Ovary (tissue), 9 donors: ENCODE results near the gene WIPF3. TPM values are rescaled to one million over a fixed set of nuclear protein-coding genes. Genes with fewer than 3 reads are reported as not detected.

Experiments used
- DNase-seq, 5 donors: peaks; one replicate each; pipeline ENCODE4 v3.0.0-alpha.2; 2019 to 2020
- H3K27ac ChIP-seq, 2 donors: fragments of 200-600 bp; one replicate each; pipeline versions ENCODE4 v1.5.1 to v1.8.0; 2019 to 2022
- H3K27me3 ChIP-seq: fragments of 200-600 bp; one replicate; pipeline ENCODE4 v1.8.0; 2022
- H3K36me3 ChIP-seq: fragments of 200-600 bp; sonication (generic); one replicate; pipeline ENCODE4 v1.5.1; 2019
- H3K4me1 ChIP-seq: one replicate; pipeline ENCODE4 v1.8.1; 2013; ENCODE audit warnings: mild to moderate bottlenecking, moderate library complexity; ENCODE audit not compliant: insufficient read depth
- H3K4me3 ChIP-seq: fragments of 200-600 bp; sonication (generic); one replicate; pipeline ENCODE4 v1.5.1; 2017
- H3K9me3 ChIP-seq, 2 donors: fragments of 200-600 bp in 1 of 2; sonication (generic) in 1 of 2; one replicate each; pipeline versions ENCODE4 v1.5.1 to v1.8.1; 2013 to 2019; ENCODE audit warnings: mild to moderate bottlenecking in 1 of 2, moderate library complexity in 1 of 2
- EP300 ChIP-seq: sonication (generic); formaldehyde crosslinking; IDR thresholded peaks from one replicate; pipeline ENCODE4 v1.6.1; 2017; ENCODE audit warnings: antibody characterized with exemption
- POLR2A ChIP-seq: fragments of 450-650 bp; IDR thresholded peaks from one replicate; pipeline ENCODE4 v1.6.1; 2017; ENCODE audit warnings: antibody characterized with exemption, mild to moderate bottlenecking, moderate library complexity
- WGBS, 3 donors: extraction: QIAGEN DNeasy Blood & Tissue Kit in 1 of 3; methylation state at CpG; one replicate each; pipeline versions ENCODE4 v1.1.5 to v1.1.7; 2013 to 2017; 5-methylcytosine and 5-hydroxymethylcytosine counted together
- intact Hi-C, 4 donors: fragments of 100-400 bp; cut with DNase I; formaldehyde crosslinking; loops; one replicate each; pipeline versions ENCODE4 v1.11.0 to v1.15.1; 2022 to 2023
- polyA plus RNA-seq, 2 donors: library from polyadenylated mRNA; stranded (reverse); fragments of 200-250 nt in 1 of 2; fragments of 350-450 nt in 1 of 2; fragmentation: Illumina TruSeq in 1 of 2; extraction: RNeasy Lipid Tissue Mini Kit (QIAGEN cat#74804) in 1 of 2; gene quantifications; one replicate each; pipeline ENCODE4 v1.2.3, GENCODE V29; 2013 to 2014
- total RNA-seq, 7 donors: library from RNA; depleted of rRNA in 2 of 7; stranded (reverse); fragments of >200 nt in 2 of 7; fragmentation: NEBNext Ultra II Directional in 3 of 7; extraction: Animal tissue kit (Norgen Biotek cat#: 25700) in 3 of 7; gene quantifications; one replicate each; pipeline versions ENCODE4 v1.1.0 to v1.2.4, GENCODE V29; 2016 to 2023
- TF ChIP-seq, protein P1 (sequence below), 3 donors: fragments of 450-650 bp in 2 of 3; fragments of 200-600 bp in 1 of 3; IDR thresholded peaks; one replicate each; pipeline versions ENCODE4 v1.5.1 to v1.8.0; 2016 to 2022; ENCODE audit warnings: antibody characterized with exemption in 3 of 3, mild to moderate bottlenecking in 1 of 3
- donor health status: DM: no; HTN: no; CAD: no; lungs with moderate emphysema.
- donor health status: DM: no; HTN: no; CAD: no.
- donor health status: Bipolar disorder and iron deficiency.
- donor health status: DM: yes; HTN: yes; CAD: no.
- donor health status: DM: no; HTN: no; CAD: no.
- donor health status: DM: yes; HTN: yes; CAD: no.

The WIPF3 gene
- total and polyA plus RNA-seq, 9 donors: 15.3 to 122 (median 53.3) TPM

DNA sequence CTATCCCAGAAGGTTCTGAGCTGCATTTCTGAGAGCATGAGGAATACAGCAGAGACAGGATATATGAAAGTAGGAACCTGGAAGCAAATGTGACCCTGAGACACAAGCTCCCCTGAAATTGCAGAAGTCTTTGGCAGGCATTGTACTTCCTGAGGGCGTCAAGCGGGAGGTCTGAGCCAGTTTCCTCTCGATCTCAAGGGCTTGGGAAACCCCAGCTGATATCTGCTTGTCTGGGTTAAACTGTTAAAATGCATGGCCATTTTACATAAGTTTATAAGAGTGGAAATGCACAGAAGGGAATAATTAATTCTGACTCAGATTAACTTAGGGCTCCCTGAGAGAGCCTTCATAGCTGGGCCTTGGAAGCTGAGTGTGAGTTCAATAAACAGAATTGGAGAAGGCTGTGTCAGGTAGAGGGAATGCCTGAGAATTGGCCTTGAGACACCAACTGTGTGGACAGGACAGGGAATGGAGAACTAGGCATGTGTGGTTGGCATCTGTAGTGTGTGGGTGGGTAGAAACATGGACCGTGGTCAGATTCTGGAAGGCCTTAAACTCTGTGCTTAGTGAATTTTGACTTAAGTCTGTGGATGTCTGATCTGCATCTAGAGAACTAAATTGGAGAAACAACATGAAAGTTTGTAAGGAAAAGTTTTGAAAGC, 53.3 kb downstream of the WIPF3 start:
- Histone ChIP-seq H3K36me3 (no peaks in the 10 kb centered on the region), H3K9me3 (no peaks in the 10 kb centered on the region)
- intact Hi-C loops: no loop called here

GRCh38 chr7:29860186-29860585, 53.9 kb downstream of the WIPF3 start:
- Histone ChIP-seq H3K36me3 (no peaks in the 10 kb centered on the region), H3K4me1 (peaks cover 20% of the 10 kb centered on the region), H3K27ac (no peak overlapping the region), H3K4me3 (no peak overlapping the region), H3K9me3 (no peaks in the 10 kb centered on the region), H3K27me3 (no peaks in the 10 kb centered on the region)
- 89 to 92% (median 92%) methylated on average over 2 of the region's 2 CpGs for WGBS, 3 donors
- no peak for DNase-seq
- TF ChIP-seq POLR2A (no peak), EP300 (no peak)
- TF ChIP-seq, protein P1, sequence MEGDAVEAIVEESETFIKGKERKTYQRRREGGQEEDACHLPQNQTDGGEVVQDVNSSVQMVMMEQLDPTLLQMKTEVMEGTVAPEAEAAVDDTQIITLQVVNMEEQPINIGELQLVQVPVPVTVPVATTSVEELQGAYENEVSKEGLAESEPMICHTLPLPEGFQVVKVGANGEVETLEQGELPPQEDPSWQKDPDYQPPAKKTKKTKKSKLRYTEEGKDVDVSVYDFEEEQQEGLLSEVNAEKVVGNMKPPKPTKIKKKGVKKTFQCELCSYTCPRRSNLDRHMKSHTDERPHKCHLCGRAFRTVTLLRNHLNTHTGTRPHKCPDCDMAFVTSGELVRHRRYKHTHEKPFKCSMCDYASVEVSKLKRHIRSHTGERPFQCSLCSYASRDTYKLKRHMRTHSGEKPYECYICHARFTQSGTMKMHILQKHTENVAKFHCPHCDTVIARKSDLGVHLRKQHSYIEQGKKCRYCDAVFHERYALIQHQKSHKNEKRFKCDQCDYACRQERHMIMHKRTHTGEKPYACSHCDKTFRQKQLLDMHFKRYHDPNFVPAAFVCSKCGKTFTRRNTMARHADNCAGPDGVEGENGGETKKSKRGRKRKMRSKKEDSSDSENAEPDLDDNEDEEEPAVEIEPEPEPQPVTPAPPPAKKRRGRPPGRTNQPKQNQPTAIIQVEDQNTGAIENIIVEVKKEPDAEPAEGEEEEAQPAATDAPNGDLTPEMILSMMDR (IDR thresholded peaks at IDR 0.05): no peak
- intact Hi-C loops: no loop called here

More for the DNA sequence above, 53.3 kb downstream of the WIPF3 start:
- Histone ChIP-seq H3K4me3 (no peak overlapping the region), H3K27ac (no peak overlapping the region), H3K4me1 (peaks cover 19% of the 10 kb centered on the region), H3K27me3 (no peaks in the 10 kb centered on the region)
- TF ChIP-seq, protein P1 (IDR thresholded peaks at IDR 0.05): no peak
- TF ChIP-seq EP300: no peak
- TF ChIP-seq POLR2A: no peak
- no peak for DNase-seq
- WGBS, 3 donors: 20 to 57% (median 41%) methylated on average over 4 of the region's 4 CpGs

- H3K9me3 ChIP-seq: no peaks in the 10 kb centered on the region
- H3K4me1 ChIP-seq: peaks cover 30% of the 10 kb centered on the region
- TF ChIP-seq, protein P1 (IDR thresholded peaks at IDR 0.05): no peak
- TF ChIP-seq EP300 (no peak), POLR2A (no peak)
- DNase-seq: no peak
- H3K36me3 ChIP-seq: no peaks in the 10 kb centered on the region
- no peaks in the 10 kb centered on the region for H3K27me3 ChIP-seq
- 80 to 94% (median 91%) methylated on average over 3 of the region's 3 CpGs for WGBS, 3 donors
- no peak overlapping the region for H3K4me3 ChIP-seq
- intact Hi-C loops: no loop called here
- no peak overlapping the region for H3K27ac ChIP-seq
These were observed 55.6 kb downstream of the WIPF3 start for GRCh38 chr7:29861884-29862283.

DNA sequence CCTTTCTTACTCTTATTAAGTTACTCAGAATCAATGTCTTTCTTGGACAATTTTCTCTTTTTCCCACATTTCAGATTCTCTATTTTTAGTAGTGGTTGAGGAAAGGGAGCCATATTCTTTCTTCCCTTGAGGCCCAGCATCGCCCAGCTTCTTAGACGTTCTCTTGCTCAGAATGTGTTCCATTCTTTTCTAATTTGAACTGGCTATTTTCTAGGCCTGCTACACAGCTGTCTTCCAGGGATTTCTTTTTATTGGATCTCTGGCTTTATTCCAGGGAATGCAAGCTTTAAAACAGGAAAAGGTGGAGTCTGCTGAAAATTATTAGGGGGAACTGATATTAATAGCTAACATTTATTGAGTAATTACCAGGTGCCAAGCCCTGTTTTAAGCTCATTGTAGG, 58.3 kb downstream of the WIPF3 start:
- TF ChIP-seq EP300: no peak
- TF ChIP-seq, protein P1 (IDR thresholded peaks at IDR 0.05): no peak
- TF ChIP-seq POLR2A: no peak

More for the DNA sequence above, 58.3 kb downstream of the WIPF3 start:
- Histone ChIP-seq H3K9me3 (no peaks in the 10 kb centered on the region), H3K4me1 (peaks cover 28% of the 10 kb centered on the region), H3K27ac (peak overlapping the region in 1 of 2 donors; percentile 77), H3K27me3 (no peaks in the 10 kb centered on the region), H3K36me3 (no peaks in the 10 kb centered on the region), H3K4me3 (no peak overlapping the region)
- no peak for DNase-seq
- intact Hi-C loops: loop anchor here in 1 of 4 donors (5.0 kb wide), 1 partner anchor 57 kb away; the partner anchor contains the start of gene WIPF3
- WGBS, 3 donors: 39 to 54% (median 50%) methylated on average over 2 of the region's 2 CpGs
